ENCODE data around the gene RETREG2.

Gene RETREG2

GRCh38 chr2:219218217-219218731 lies 40.2 kb downstream of the RETREG2 start:
- DNase-seq: no peak

- peak; percentile 91 for DNase-seq
Measured at GRCh38 chr2:219218732-219219701, 40.9 kb downstream of the RETREG2 start, which contains the start of gene ABCB6. TSS of gene ABCB6 (minus strand) at chr2:219218958. CDS start at chr2:219218673, 285 bp downstream.

- no peak for DNase-seq
Measured at GRCh38 chr2:219219784-219220532, 41.9 kb downstream of the RETREG2 start.

GRCh38 chr2:219220652-219221402 lies 42.8 kb downstream of the RETREG2 start:
- DNase-seq: no peak

- no peak for DNase-seq
Measured at GRCh38 chr2:219221957-219222518, 44.0 kb downstream of the RETREG2 start.

GRCh38 chr2:219223831-219224610 lies 45.9 kb downstream of the RETREG2 start:
- DNase-seq: no peak

- no peak for DNase-seq
Measured at GRCh38 chr2:219225350-219225749, 47.3 kb downstream of the RETREG2 start.

- no peak for DNase-seq
Measured at GRCh38 chr2:219228041-219228910, 50.2 kb downstream of the RETREG2 start.

- DNase-seq: no peak
Measured at GRCh38 chr2:219228911-219229304, 50.8 kb downstream of the RETREG2 start.

- peak; percentile 99 for DNase-seq
Measured at GRCh38 chr2:219229305-219230058, 51.4 kb downstream of the RETREG2 start, which contains the start of the genes ANKZF1 and ATG9A. TSS of gene ANKZF1 (plus strand) at chr2:219229806. CDS start at chr2:219230258, 452 bp downstream. TSS of gene ATG9A (minus strand) at chr2:219229636. CDS start at chr2:219228024, 1,612 bp downstream.

GRCh38 chr2:219230059-219230540 lies 52.0 kb downstream of the RETREG2 start:
- DNase-seq: peak; percentile 35

GRCh38 chr2:219234331-219234730 lies 56.3 kb downstream of the RETREG2 start:
- no peak for DNase-seq

Measured in CD4-positive, alpha-beta T cell treated with Interleukin-10 for 1 hour (primary cell).